OCI-LY3 (cell line): Measurements from ENCODE around the gene ZC3H4.

Experiments
- EZH2phosphoT487 ChIP-seq: fragments of 200-600 bp; shearing (Covaris generic); IDR thresholded peaks from 2 replicates; pipeline ENCODE4 v1.6.1; 2018; ENCODE audit warnings: antibody characterized with exemption, mixed run types, low read depth
- TF ChIP-seq, protein P1 (sequence below): fragments of 200-600, 300-600 bp; sonication (generic); IDR thresholded peaks from 2 replicates; pipeline ENCODE4 v1.5.1; 2014; ENCODE audit warnings: antibody characterized with exemption, low read length, low read depth

DNA sequence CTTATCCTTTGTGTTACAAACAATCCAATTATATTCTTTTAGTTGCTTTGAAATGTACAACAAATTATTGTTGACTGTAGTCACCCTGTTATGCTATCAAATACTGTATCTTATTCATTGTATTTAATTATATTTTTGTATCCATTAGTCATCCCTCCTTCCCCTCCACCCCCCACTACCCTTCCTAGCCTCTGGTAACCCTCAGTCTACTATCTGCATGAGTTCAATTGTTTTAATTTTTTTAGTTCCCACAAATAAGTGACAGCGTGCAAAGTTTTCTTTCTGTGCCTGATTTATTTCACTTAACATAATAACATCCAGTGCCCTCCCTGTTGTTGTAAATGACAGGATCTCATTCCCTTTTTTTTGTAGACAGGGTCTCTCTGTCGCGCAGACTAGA, 21.6 kb upstream of the ZC3H4 start:
- TF ChIP-seq, protein P1, sequence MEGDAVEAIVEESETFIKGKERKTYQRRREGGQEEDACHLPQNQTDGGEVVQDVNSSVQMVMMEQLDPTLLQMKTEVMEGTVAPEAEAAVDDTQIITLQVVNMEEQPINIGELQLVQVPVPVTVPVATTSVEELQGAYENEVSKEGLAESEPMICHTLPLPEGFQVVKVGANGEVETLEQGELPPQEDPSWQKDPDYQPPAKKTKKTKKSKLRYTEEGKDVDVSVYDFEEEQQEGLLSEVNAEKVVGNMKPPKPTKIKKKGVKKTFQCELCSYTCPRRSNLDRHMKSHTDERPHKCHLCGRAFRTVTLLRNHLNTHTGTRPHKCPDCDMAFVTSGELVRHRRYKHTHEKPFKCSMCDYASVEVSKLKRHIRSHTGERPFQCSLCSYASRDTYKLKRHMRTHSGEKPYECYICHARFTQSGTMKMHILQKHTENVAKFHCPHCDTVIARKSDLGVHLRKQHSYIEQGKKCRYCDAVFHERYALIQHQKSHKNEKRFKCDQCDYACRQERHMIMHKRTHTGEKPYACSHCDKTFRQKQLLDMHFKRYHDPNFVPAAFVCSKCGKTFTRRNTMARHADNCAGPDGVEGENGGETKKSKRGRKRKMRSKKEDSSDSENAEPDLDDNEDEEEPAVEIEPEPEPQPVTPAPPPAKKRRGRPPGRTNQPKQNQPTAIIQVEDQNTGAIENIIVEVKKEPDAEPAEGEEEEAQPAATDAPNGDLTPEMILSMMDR = no peak
- no peak for TF ChIP-seq EZH2phosphoT487
